GM18873 (cell line): ENCODE results near the gene PANK4.
A peak's percentile ranks its signal among the peaks of the same experiment; 100 is the strongest.

Experiments
- ATAC-seq: cut with Tn5 transposase; IDR thresholded peaks from one replicate; pipeline ENCODE4 v1.9.1; 2021; ENCODE audit warnings: mild to moderate bottlenecking, moderate library complexity, moderate number of reproducible peaks; ENCODE audit not compliant: unreplicated experiment, low FRiP score

PANK4 gene

GRCh38 chr1:2532485-2533160 is 6.2 kb upstream of the PANK4 start:
- no peak for ATAC-seq

GRCh38 chr1:2530513-2531361 is 4.3 kb upstream of the PANK4 start:
- no peak for ATAC-seq

GRCh38 chr1:2529784-2530512 is 3.6 kb upstream of the PANK4 start, which contains the start of gene HES5:
HES5 (minus strand) TSS chr1:2530263; CDS start chr1:2530164, 99 bp downstream.
- ATAC-seq: no peak

- no peak for ATAC-seq
Measured at GRCh38 chr1:2528966-2529783, 2.8 kb upstream of the PANK4 start.

GRCh38 chr1:2528611-2528965 is 2.2 kb upstream of the PANK4 start:
- ATAC-seq: no peak

GRCh38 chr1:2528016-2528415 is 1.6 kb upstream of the PANK4 start:
- no peak for ATAC-seq

GRCh38 chr1:2527556-2527860 is 1.1 kb upstream of the PANK4 start:
- no peak for ATAC-seq

- peak; percentile 32 for ATAC-seq
Measured at GRCh38 chr1:2526824-2527555, 594 bp upstream of the PANK4 start.

GRCh38 chr1:2525572-2525919 is 850 bp downstream of the PANK4 start:
- ATAC-seq: no peak

GRCh38 chr1:2523891-2524609 is 2.3 kb downstream of the PANK4 start:
- ATAC-seq: no peak

GRCh38 chr1:2523191-2523890 is 3.1 kb downstream of the PANK4 start:
- no peak for ATAC-seq

- no peak for ATAC-seq
Measured at GRCh38 chr1:2522230-2522629, 4.2 kb downstream of the PANK4 start.

- no peak for ATAC-seq
Measured at GRCh38 chr1:2520806-2521205, 5.6 kb downstream of the PANK4 start.

- ATAC-seq: no peak
Measured at GRCh38 chr1:2520206-2520605, 6.2 kb downstream of the PANK4 start.

- no peak for ATAC-seq
Measured at GRCh38 chr1:2519729-2520128, 6.7 kb downstream of the PANK4 start.

- no peak for ATAC-seq
Measured at GRCh38 chr1:2519029-2519685, 7.2 kb downstream of the PANK4 start.

GRCh38 chr1:2518528-2518927 is 7.9 kb downstream of the PANK4 start:
- ATAC-seq: no peak

GRCh38 chr1:2517966-2518365 is 8.4 kb downstream of the PANK4 start:
- no peak for ATAC-seq
